HG03571 (cell line): ENCODE data around the gene TTLL1.
"Not testable (repeated sequence)": the region's sequence is repeated elsewhere in the genome, so short reads cannot be mapped to it uniquely, and the experiment has no call there.

Experiments used
- ATAC-seq: cut with Tn5 transposase; IDR thresholded peaks from one replicate; pipeline ENCODE4 v1.9.1; 2021; ENCODE audit not compliant: unreplicated experiment

Gene TTLL1

DNA sequence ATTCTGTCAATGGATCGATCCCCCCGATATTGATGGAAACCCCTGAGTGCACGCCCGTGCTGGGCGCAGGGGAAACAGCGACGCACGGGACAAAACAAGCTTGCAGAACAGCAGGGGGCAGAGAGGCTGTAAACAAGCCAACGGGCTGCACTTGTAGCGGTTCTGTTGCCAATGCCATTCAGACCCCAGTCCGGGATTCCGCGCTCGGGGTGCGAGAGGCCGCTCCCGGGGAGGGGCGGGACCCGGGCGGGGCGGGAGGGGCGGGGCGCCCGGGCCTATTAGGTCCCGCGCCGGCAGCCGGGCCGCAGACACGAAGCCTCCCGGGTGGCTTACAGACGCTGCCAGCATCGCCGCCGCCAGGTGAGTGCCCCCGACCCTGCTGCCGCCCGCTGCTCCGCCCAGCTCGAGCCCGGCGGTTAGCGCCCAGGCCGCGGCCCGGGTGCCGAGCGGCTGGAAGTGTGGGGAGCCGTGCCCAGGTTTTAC is 21.3 kb upstream of the TTLL1 start, which contains the start of gene BIK:
Gene BIK (plus strand): TSS at position 307 of the 483 bp plus-strand sequence. CDS start 13,273 bp downstream, outside the sequence.
- no peak for ATAC-seq

DNA sequence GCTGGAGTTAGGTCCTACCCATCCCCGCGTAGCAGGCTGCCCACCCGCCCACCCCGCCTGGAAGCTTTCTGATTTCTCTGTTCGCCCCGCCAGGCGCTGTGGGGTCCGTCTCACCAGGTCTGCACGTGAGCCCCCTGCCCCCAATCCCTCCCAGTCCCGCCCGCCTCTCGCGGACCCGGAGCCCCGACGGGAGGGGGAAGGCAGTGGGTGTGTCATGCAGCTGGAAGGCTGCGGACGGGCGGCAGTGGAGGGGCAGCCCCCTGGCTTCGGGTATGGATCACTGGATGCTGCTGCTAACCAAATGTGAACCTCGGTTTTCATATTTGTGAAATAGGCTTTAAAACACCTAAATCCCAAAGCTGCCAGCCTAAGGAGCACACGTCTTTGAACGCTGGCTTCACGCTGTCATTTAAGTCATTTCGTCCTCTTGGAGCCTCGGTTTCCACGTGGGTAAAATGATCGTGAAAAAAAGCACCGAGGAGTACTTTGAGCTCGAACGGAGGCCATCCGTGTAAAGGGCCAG is 20.8 kb upstream of the TTLL1 start:
- ATAC-seq = no peak

GRCh38 chr22:43109511-43109910 is 20.3 kb upstream of the TTLL1 start:
- ATAC-seq = no peak

DNA sequence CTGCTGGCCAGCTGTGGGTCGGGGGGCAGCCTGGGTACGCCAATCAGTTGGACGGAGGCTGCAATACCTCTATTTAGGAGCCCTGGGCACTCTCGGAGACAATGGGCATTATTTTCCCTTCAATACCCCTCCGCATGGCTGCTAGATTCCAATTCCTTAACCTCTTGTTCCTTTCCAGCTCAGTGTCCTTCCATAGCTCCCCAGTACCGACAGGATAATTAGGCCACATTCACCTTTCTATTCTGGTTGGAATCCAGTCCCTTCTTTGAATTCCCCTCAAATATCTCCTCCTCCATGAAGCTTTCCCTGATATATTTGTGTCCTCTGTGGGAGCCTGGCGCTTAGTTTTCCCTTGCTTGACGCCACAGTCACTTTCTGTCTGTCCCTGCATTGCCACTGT is 17.1 kb upstream of the TTLL1 start:
- no peak for ATAC-seq

GRCh38 chr22:43104950-43105349 is 15.8 kb upstream of the TTLL1 start:
- ATAC-seq = not testable (repeated sequence)

GRCh38 chr22:43104056-43104625 is 14.9 kb upstream of the TTLL1 start:
- not testable (repeated sequence) for ATAC-seq

GRCh38 chr22:43101306-43101705 is 12.1 kb upstream of the TTLL1 start:
- ATAC-seq = no peak

- no peak for ATAC-seq
These were observed 11.0 kb upstream of the TTLL1 start for GRCh38 chr22:43100225-43100624.

DNA sequence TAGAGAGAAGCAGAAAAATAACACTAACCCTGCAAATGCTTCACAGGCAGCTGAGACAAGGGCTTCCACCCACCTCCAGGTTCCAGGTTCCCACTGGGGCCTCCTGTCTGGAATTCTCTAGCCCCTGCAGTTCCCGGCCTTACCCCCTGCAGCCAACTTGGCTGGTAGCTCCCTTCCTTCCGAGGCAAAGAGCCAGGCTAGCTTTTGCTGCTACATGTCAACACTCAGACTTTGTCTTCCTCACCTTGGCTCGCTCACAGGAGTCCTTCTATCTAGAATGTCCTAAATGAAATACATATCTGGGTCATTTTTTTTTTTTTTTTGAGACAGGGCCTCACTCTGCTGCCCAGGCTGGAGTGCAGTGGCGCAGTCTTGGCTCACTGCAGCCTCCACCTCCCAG is 9.9 kb upstream of the TTLL1 start:
- no peak for ATAC-seq

DNA sequence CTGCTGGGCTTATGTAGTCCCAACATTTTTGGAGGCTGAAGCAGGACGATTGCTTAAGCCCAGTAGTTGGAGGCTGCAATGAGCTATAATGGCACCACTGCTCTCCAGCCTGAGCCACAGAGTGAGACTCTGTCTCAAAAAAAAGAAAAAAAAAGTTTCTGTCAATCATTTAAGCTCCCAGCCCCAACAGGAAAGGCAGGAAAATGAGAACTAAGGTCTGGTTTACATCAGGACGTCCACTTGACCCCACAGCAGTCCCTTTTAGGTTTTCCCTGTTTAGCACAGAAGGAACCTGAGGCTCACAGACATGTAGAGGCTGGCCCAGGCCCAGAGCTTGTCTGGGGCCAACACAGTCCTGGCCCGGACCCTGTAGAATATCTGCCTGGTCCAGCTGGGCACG is 9.2 kb upstream of the TTLL1 start:
- ATAC-seq = no peak

DNA sequence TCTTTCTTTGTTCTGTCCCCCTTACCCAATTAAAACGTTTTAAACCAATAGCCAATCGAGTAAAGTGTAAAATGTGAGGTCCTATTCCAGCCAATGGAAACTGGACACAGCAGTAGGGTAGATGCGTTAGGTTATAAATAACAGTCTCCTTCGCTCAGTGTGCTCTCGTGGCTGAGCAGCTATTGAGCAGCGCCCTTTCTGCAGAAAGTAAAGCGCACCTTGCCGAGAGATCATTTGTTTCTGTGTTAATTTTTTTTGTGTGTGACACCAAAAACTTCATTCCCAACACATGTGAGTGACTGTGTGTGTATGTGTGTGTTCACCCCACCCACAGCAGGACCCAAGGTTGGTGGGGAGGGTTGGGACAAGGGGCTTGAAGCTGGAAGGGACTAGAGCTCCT is 7.2 kb upstream of the TTLL1 start:
- ATAC-seq = no peak

- no peak for ATAC-seq
These were observed 5.4 kb upstream of the TTLL1 start for GRCh38 chr22:43094551-43094950.

DNA sequence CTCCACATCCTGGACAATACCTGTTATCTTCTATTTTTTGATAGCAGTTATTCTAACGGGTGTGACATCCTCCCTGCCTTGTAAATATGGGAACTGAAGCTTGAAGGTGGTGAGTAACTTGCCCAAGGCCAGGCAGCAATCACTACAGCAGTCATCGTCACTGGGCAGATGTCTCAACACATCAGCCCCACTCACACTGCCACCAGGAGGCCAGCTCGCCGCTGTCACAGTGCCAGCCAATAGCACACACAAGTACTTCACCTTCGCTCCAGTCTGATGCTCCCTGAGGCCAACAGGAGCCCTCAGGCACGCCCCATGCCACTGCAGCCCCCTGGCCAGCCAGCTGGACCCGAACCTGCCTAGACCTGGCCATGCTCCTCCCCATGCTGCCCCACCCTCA is 4.9 kb upstream of the TTLL1 start:
- no peak for ATAC-seq

GRCh38 chr22:43092085-43092484 is 2.9 kb upstream of the TTLL1 start:
- ATAC-seq = no peak

- no peak for ATAC-seq
These were observed 1.1 kb upstream of the TTLL1 start for GRCh38 chr22:43090130-43090789.

DNA sequence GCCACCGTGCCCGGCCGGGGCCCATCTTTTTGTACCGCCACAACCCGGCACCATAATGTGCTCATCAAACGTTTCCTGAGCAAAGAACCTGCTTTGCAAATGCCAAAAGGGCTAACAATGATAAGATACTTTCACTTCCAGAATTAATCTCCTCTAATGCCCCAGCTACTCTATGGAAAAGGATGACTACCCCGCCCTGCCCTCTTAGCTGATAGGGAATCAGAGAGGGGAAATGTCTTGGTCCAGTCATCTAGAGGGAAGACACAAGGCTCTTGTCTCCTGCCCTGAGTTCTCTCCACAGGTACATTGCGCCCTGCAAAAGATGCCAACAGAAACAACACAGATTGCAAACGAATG is 586 bp downstream of the TTLL1 start:
- ATAC-seq = no peak

DNA sequence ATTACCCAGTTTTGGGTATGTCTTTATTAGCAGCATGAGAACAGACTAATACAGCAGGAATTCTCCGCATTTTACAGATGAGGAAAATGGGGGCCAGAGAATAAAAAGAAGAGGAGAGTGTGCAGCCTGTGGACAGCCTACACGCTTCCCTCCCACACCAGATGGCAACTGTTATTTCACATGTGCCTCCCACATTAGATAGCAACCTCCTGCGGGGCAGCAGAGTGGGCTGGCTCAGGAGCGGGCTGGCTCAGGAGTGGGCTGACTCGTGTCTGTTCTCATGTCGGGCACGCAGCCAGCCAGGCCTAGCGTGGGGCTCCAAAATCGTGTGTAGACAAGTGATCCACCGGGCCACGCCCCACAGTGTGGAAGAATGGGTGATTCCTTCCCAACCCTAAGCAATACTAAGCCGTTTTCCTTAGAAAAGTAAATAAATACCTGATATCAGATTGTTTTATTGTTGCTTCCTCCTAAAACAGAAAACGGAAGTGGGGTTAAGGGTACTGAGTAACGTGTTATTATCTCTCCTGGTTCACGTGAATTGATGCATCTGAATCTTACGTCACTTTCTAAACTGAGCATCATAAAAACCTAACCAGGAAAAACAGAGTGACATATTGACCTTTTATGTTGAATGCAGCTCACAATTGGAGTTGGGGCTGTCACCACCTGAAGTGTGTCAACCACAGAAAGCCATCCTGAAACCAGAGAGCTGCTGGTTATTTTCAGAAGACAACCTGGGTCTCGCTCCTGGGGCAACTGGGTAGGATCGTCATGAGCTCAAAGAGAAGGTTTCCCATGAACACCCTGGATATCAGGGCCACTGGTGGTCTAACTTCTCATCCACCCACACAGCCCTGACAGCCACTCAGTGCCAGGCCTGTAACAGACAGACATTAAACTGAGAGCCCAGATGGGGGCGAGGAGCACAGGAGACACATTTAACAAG is 3.3 kb downstream of the TTLL1 start:
- no peak for ATAC-seq

DNA sequence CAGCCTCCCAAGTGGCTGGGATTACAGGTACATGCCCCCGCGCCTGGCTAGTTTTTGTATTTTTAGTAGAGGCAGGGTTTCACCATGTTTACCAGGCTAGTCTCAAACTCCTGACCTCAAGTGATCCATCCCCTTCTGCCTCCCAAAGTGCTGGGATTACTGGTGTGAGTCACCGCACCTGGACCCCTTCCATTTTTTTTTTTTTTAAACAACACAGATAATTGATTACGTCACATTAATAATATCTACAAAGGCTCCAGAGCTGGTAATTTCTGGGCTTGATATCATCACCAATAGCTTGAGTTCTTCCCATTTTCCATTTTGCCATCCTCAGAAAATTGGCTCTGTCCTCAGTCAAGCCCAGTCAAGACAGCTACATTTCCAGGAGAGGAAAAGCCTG is 7.2 kb downstream of the TTLL1 start:
- no peak for ATAC-seq

DNA sequence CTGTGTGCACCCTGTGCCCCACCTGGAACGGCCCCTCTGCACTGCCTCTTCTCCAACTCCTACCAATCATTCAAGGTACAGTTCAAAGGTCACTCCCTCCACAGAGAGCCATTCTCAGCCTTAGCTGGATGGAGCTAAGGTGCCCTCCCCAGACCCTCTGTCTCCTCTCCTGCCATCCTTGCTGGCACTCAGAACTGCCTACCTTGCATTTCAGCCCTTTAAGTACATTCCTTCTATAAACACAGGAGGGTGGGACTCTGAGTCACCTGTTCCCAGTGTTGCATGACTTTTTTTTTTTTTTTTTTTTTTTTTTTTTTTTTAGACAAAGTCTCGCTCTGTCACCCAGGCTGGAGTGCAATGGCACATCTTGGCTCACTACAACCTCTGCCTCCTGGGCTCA is 8.6 kb downstream of the TTLL1 start:
- ATAC-seq = no peak

DNA sequence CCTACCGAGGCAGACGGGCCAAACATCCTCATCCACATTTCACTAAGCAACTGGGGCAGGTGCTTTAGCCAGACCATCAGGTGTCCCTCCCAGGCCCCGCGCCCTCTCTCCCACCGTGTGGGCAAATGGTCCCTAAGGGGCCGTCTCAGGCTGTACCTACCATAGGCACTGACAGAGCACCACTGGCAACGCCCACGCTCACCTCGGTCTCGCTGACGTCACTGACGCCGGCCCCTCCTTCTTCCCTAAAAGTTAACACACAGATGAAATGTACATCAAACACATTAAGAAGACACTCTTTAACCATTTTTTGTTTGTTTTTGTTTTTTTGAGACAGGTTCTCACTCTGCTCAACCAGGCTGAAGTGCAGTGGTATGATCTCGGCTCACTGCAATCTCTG is 9.4 kb downstream of the TTLL1 start:
- no peak for ATAC-seq

DNA sequence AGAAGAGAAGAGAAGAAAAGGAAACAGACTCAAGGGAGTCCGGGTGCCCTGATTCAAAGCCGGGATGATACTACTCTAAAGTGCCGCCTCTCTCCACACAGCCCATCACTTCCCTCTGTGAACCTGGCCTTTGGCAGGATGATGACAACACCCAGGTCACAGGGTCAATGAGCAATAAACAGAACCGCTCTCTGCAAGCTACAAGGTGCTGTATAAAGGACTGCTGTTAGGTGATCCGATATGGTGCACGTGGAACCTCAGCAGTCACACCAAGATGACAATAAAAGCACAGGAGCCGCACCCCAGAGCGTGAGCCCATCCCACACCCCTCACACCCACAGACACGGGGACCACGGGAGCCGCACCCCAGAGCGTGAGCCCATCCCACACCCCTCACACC is 10.7 kb downstream of the TTLL1 start:
- ATAC-seq = no peak
